WTC11 (cell line): Measurements from ENCODE around the gene PRKCZ.

Source experiments
- ATF3 ChIP-seq: sonication (generic); formaldehyde crosslinking; conservative IDR thresholded peaks from 2 replicates; pipeline ENCODE4 v1.8.1; 2022; ENCODE audit warnings: mild to moderate bottlenecking, missing genetic modification reagents
- JUN ChIP-seq: sonication (generic); formaldehyde crosslinking; IDR thresholded peaks from 2 replicates; pipeline ENCODE4 v1.8.0; 2023; ENCODE audit warnings: mild to moderate bottlenecking, missing genetic modification reagents
- MAX ChIP-seq: sonication (generic); formaldehyde crosslinking; IDR thresholded peaks from 2 replicates; pipeline ENCODE4 v1.8.0; 2022; ENCODE audit warnings: mild to moderate bottlenecking, missing genetic modification reagents
- SP1 ChIP-seq: sonication (generic); formaldehyde crosslinking; conservative IDR thresholded peaks from 2 replicates; pipeline ENCODE4 v1.8.1; 2022; ENCODE audit warnings: missing genetic modification reagents
- TF ChIP-seq, protein P1 (sequence below): fragments of 200-600 bp; IDR thresholded peaks from 2 replicates; pipeline ENCODE4 v1.8.0; 2022; ENCODE audit warnings: antibody characterized with exemption
- TF ChIP-seq, protein P2 (sequence below): fragments of 250-450 bp; sonication (Bioruptor Pico); IDR thresholded peaks from 2 replicates; pipeline ENCODE4 v1.9.0; 2021; ENCODE audit warnings: moderate library complexity, mild to moderate bottlenecking, inconsistent platforms, borderline replicate concordance

GRCh38 chr1:2176615-2177014 lies 126.4 kb downstream of the PRKCZ start:
- TF ChIP-seq JUN (CRISPR knock-in tag) (no peak), MAX (no peak), ATF3 (CRISPR knock-in tag) (no peak), SP1 (no peak)
- TF ChIP-seq, protein P1, sequence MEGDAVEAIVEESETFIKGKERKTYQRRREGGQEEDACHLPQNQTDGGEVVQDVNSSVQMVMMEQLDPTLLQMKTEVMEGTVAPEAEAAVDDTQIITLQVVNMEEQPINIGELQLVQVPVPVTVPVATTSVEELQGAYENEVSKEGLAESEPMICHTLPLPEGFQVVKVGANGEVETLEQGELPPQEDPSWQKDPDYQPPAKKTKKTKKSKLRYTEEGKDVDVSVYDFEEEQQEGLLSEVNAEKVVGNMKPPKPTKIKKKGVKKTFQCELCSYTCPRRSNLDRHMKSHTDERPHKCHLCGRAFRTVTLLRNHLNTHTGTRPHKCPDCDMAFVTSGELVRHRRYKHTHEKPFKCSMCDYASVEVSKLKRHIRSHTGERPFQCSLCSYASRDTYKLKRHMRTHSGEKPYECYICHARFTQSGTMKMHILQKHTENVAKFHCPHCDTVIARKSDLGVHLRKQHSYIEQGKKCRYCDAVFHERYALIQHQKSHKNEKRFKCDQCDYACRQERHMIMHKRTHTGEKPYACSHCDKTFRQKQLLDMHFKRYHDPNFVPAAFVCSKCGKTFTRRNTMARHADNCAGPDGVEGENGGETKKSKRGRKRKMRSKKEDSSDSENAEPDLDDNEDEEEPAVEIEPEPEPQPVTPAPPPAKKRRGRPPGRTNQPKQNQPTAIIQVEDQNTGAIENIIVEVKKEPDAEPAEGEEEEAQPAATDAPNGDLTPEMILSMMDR = no peak
- TF ChIP-seq, protein P2, sequence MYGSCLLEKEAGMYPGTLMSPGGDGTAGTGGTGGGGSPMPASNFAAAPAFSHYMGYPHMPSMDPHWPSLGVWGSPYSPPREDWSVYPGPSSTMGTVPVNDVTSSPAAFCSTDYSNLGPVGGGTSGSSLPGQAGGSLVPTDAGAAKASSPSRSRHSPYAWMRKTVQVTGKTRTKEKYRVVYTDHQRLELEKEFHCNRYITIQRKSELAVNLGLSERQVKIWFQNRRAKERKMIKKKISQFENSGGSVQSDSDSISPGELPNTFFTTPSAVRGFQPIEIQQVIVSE (CRISPR knock-in tag) = no peak
